ENCODE data around the gene GGT7.
"Not testable (repeated sequence)": the region's sequence is repeated elsewhere in the genome, so short reads cannot be mapped to it uniquely, and the experiment has no call there.

The GGT7 gene
- total RNA-seq, result 14.7 to 18.6 reads per million in 2 donors

- DNase-seq, result peak; percentile 72
Measured at GRCh38 chr20:34872622-34873224, at the start of gene GGT7. Gene GGT7 (minus strand): TSS chr20:34872856. CDS start chr20:34872815, 41 bp downstream.

GRCh38 chr20:34921436-34921835 is 48.8 kb upstream of the GGT7 start:
- no peak for DNase-seq

- DNase-seq, result no peak
Measured at GRCh38 chr20:34920055-34920454, 47.4 kb upstream of the GGT7 start.

- DNase-seq, result no peak
Measured at GRCh38 chr20:34916774-34917354, 44.2 kb upstream of the GGT7 start.

GRCh38 chr20:34915749-34916455 is 43.2 kb upstream of the GGT7 start:
- no peak for DNase-seq

GRCh38 chr20:34915131-34915530 is 42.5 kb upstream of the GGT7 start:
- no peak for DNase-seq

- DNase-seq, result no peak
Measured at GRCh38 chr20:34907616-34908469, 35.2 kb upstream of the GGT7 start.

GRCh38 chr20:34904202-34904621 is 31.6 kb upstream of the GGT7 start:
- DNase-seq, result no peak

- not testable (repeated sequence) for DNase-seq
Measured at GRCh38 chr20:34898731-34899130, 26.1 kb upstream of the GGT7 start.

- not testable (repeated sequence) for DNase-seq
Measured at GRCh38 chr20:34898129-34898528, 25.5 kb upstream of the GGT7 start.

- no peak for DNase-seq
Measured at GRCh38 chr20:34896086-34896621, 23.5 kb upstream of the GGT7 start.

- DNase-seq, result no peak
Measured at GRCh38 chr20:34895465-34895864, 22.8 kb upstream of the GGT7 start.

- no peak for DNase-seq
Measured at GRCh38 chr20:34894723-34895122, 22.1 kb upstream of the GGT7 start.

GRCh38 chr20:34892671-34893070 is 20.0 kb upstream of the GGT7 start:
- no peak for DNase-seq

GRCh38 chr20:34891166-34892062 is 18.8 kb upstream of the GGT7 start:
- DNase-seq, result no peak

- no peak for DNase-seq
Measured at GRCh38 chr20:34888468-34888867, 15.8 kb upstream of the GGT7 start.

GRCh38 chr20:34887023-34887422 is 14.4 kb upstream of the GGT7 start:
- no peak for DNase-seq

- DNase-seq, result no peak
Measured at GRCh38 chr20:34886122-34886521, 13.5 kb upstream of the GGT7 start.

- no peak for DNase-seq
Measured at GRCh38 chr20:34884260-34884659, 11.6 kb upstream of the GGT7 start.

- no peak for DNase-seq
Measured at GRCh38 chr20:34883809-34884208, 11.2 kb upstream of the GGT7 start.

- no peak for DNase-seq
Measured at GRCh38 chr20:34883087-34883688, 10.5 kb upstream of the GGT7 start.

Data from activated gamma-delta T cell (primary cell).